ENCODE measurements around the gene LGALS1. TPM values are rescaled to one million over a fixed set of nuclear protein-coding genes. Genes with fewer than 3 reads are reported as not detected.
"Not testable (repeated sequence)": the region's sequence is repeated elsewhere in the genome, so short reads cannot be mapped to it uniquely, and the experiment has no call there.

LGALS1 gene
- total RNA-seq, 1 donor from 2014 or later: 50.7 TPM

- Mint-ChIP-seq H3K4me1 (ENCODE audit: low read depth, unreplicated experiment) (peaks cover 6% of the 10 kb centered on the region), H3K4me3 (ENCODE audit: unreplicated experiment) (no peak overlapping the region), H3K27ac (ENCODE audit: unreplicated experiment) (no peak overlapping the region), H3K36me3 (ENCODE audit: unreplicated experiment) (no peaks in the 10 kb centered on the region), H3K27me3 (ENCODE audit: unreplicated experiment) (peaks cover 3% of the 10 kb centered on the region), H3K9me3 (ENCODE audit: unreplicated experiment) (peaks cover 3% of the 10 kb centered on the region)
- no peak for TF ChIP-seq CTCF (IDR thresholded peaks at IDR 0.05; ENCODE audit: partially characterized antibody, unreplicated experiment)
- no peak for DNase-seq
These were observed 15.0 kb downstream of the LGALS1 start for GRCh38 chr22:37690407-37690806.

GRCh38 chr22:37690901-37691504, 15.6 kb downstream of the LGALS1 start:
- no peak overlapping the region for H3K4me3 Mint-ChIP-seq (ENCODE audit: unreplicated experiment)
- peaks cover 2% of the 10 kb centered on the region for H3K9me3 Mint-ChIP-seq (ENCODE audit: unreplicated experiment)
- no peak overlapping the region for H3K27ac Mint-ChIP-seq (ENCODE audit: unreplicated experiment)
- no peak for DNase-seq
- no peaks in the 10 kb centered on the region for H3K36me3 Mint-ChIP-seq (ENCODE audit: unreplicated experiment)
- no peak for TF ChIP-seq CTCF (IDR thresholded peaks at IDR 0.05; ENCODE audit: partially characterized antibody, unreplicated experiment)
- H3K27me3 Mint-ChIP-seq (ENCODE audit: unreplicated experiment): peaks cover 3% of the 10 kb centered on the region
- peaks cover 5% of the 10 kb centered on the region for H3K4me1 Mint-ChIP-seq (ENCODE audit: low read depth, unreplicated experiment)

GRCh38 chr22:37692627-37693285, 17.3 kb downstream of the LGALS1 start:
- H3K36me3 Mint-ChIP-seq (ENCODE audit: unreplicated experiment): no peaks in the 10 kb centered on the region
- no peak overlapping the region for H3K4me3 Mint-ChIP-seq (ENCODE audit: unreplicated experiment)
- no peak for DNase-seq
- no peak overlapping the region for H3K27ac Mint-ChIP-seq (ENCODE audit: unreplicated experiment)
- no peaks in the 10 kb centered on the region for H3K27me3 Mint-ChIP-seq (ENCODE audit: unreplicated experiment)
- H3K9me3 Mint-ChIP-seq (ENCODE audit: unreplicated experiment): peaks cover 1% of the 10 kb centered on the region
- H3K4me1 Mint-ChIP-seq (ENCODE audit: low read depth, unreplicated experiment): peaks cover 4% of the 10 kb centered on the region
- TF ChIP-seq CTCF (IDR thresholded peaks at IDR 0.05; ENCODE audit: partially characterized antibody, unreplicated experiment): no peak

- H3K9me3 Mint-ChIP-seq (ENCODE audit: unreplicated experiment); H3K4me1 Mint-ChIP-seq (ENCODE audit: low read depth, unreplicated experiment); H3K36me3 Mint-ChIP-seq (ENCODE audit: unreplicated experiment); H3K4me3 Mint-ChIP-seq (ENCODE audit: unreplicated experiment); H3K27me3 Mint-ChIP-seq (ENCODE audit: unreplicated experiment); H3K27ac Mint-ChIP-seq (ENCODE audit: unreplicated experiment); DNase-seq: not testable (repeated sequence)
These were observed 18.7 kb downstream of the LGALS1 start for GRCh38 chr22:37694131-37694530.

GRCh38 chr22:37696260-37696656, 20.8 kb downstream of the LGALS1 start:
- not testable (repeated sequence) for H3K4me1 Mint-ChIP-seq (ENCODE audit: low read depth, unreplicated experiment)

More at GRCh38 chr22:37696260-37696656, 20.8 kb downstream of the LGALS1 start:
- not testable (repeated sequence) for H3K9me3 Mint-ChIP-seq (ENCODE audit: unreplicated experiment); DNase-seq; H3K27me3 Mint-ChIP-seq (ENCODE audit: unreplicated experiment); H3K36me3 Mint-ChIP-seq (ENCODE audit: unreplicated experiment)
- peak overlapping the region; percentile 96 for H3K27ac Mint-ChIP-seq (ENCODE audit: unreplicated experiment)
- H3K4me3 Mint-ChIP-seq (ENCODE audit: unreplicated experiment): peak overlapping the region; percentile 97
